ENCODE measurements around the gene PDPN. TPM values are rescaled to one million over a fixed set of nuclear protein-coding genes. Genes with fewer than 3 reads are reported as not detected.
A peak's percentile ranks its signal among the peaks of the same experiment; 100 is the strongest.

Gene PDPN
- total and polyA plus RNA-seq, 4 donors, result 10.6 to 71.2 (median 44.1) TPM

DNA sequence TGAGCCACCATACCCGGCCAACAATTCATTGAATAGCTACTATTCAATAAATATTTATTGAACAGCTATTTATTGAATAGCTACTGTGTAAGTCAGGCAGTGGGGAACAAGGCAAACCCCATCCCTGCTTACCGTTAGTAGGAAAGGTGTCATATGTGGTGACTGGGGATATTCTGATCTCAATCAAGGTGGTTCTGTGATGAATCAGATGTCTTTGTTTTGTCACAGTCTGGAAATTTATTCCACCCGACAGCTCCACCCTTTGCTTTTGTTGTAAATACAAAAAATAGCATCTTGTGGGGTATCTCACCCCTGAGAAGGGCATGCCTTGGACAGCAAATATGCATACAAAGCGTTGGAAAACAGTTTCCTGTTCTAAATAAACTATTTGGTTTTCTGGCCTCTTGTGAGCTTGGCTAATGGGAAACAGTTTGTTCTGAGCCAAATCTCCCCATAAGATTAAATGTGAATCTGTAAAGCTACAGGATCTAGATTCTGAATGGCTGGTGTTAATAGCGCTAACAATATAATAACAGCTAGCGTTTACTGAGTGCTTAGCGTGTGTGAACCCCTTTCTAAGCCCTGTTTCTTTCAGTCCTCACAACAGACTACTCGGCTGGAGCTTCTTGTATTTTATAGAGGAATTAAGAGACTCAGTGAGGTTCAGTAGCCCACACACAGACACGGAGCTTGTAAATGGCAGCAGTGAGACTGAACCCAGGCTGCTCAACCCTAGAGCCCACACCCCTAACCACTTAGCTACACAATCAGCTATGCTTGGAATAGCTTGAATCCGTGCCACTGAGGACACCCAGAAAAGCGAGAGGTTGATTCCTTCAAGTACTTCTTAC is 5.5 kb downstream of the PDPN start:
- Histone ChIP-seq H3K4me3 (no peak overlapping the region), H3K4me1 (ENCODE audit: control insufficient read depth in 5 of 5, insufficient read depth in 5 of 5, low read length in 5 of 5) (peaks cover 2 to 17% (median 5%) of the 10 kb centered on the region in 5 donors), H3K9ac (ENCODE audit: insufficient read depth in 1 of 2, low read length in 2 of 2) (no peak overlapping the region), H3K9me3 (ENCODE audit: control insufficient read depth in 4 of 4, insufficient read depth in 3 of 4, low read length in 3 of 4) (no peaks in the 10 kb centered on the region), H3K27me3 (ENCODE audit: control insufficient read depth in 3 of 3, insufficient read depth in 3 of 3, low read length in 2 of 3) (no peaks in the 10 kb centered on the region), H3K36me3 (ENCODE audit: control insufficient read depth in 4 of 4, insufficient read depth in 4 of 4, low read length in 4 of 4) (peaks cover 0 to 5% (median 0%) of the 10 kb centered on the region in 4 donors), H3K27ac (ENCODE audit: low read depth in 1 of 2, low read length in 1 of 2) (no peak overlapping the region)
- no peak for ATAC-seq (ENCODE audit: insufficient read depth, low FRiP score)
- DNase-seq, result peak in 1 of 3 donors; percentile 53
- WGBS, 2 donors, result 80 to 83% methylated on average over 11 of the region's 11 CpGs
- TF ChIP-seq, protein P1, sequence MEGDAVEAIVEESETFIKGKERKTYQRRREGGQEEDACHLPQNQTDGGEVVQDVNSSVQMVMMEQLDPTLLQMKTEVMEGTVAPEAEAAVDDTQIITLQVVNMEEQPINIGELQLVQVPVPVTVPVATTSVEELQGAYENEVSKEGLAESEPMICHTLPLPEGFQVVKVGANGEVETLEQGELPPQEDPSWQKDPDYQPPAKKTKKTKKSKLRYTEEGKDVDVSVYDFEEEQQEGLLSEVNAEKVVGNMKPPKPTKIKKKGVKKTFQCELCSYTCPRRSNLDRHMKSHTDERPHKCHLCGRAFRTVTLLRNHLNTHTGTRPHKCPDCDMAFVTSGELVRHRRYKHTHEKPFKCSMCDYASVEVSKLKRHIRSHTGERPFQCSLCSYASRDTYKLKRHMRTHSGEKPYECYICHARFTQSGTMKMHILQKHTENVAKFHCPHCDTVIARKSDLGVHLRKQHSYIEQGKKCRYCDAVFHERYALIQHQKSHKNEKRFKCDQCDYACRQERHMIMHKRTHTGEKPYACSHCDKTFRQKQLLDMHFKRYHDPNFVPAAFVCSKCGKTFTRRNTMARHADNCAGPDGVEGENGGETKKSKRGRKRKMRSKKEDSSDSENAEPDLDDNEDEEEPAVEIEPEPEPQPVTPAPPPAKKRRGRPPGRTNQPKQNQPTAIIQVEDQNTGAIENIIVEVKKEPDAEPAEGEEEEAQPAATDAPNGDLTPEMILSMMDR (IDR thresholded peaks at IDR 0.05; ENCODE audit: control extremely low read depth, extremely low read depth), result no peak

GRCh38 chr1:13590486-13590885 is 6.9 kb downstream of the PDPN start:
- no peaks in the 10 kb centered on the region for H3K27me3 ChIP-seq (ENCODE audit: control insufficient read depth in 3 of 3, insufficient read depth in 3 of 3, low read length in 2 of 3)
- 73% methylated on average over 7 of the region's 7 CpGs for WGBS, 2 donors
- no peak overlapping the region for H3K4me3 ChIP-seq
- H3K27ac ChIP-seq (ENCODE audit: low read depth in 1 of 2, low read length in 1 of 2), result peak overlapping the region in 1 of 2 donors; percentile 9
- TF ChIP-seq, protein P1 (IDR thresholded peaks at IDR 0.05; ENCODE audit: control extremely low read depth, extremely low read depth), result no peak
- DNase-seq, result no peak
- no peak for ATAC-seq (ENCODE audit: insufficient read depth, low FRiP score)
- H3K36me3 ChIP-seq (ENCODE audit: control insufficient read depth in 4 of 4, insufficient read depth in 4 of 4, low read length in 4 of 4), result peaks cover 0 to 5% (median 0%) of the 10 kb centered on the region in 4 donors
- H3K9me3 ChIP-seq (ENCODE audit: control insufficient read depth in 4 of 4, insufficient read depth in 3 of 4, low read length in 3 of 4), result no peaks in the 10 kb centered on the region
- H3K9ac ChIP-seq (ENCODE audit: insufficient read depth in 1 of 2, low read length in 2 of 2), result no peak overlapping the region
- peaks cover 2 to 14% (median 5%) of the 10 kb centered on the region in 5 donors for H3K4me1 ChIP-seq (ENCODE audit: control insufficient read depth in 5 of 5, insufficient read depth in 5 of 5, low read length in 5 of 5)

GRCh38 chr1:13593511-13594131 is 10.0 kb downstream of the PDPN start:
- 28 to 39% methylated on average over 10 of the region's 10 CpGs for WGBS, 2 donors
- ATAC-seq (ENCODE audit: insufficient read depth, low FRiP score) (peak; percentile 65), DNase-seq (peak in 2 of 3 donors; percentile 29 to 48)
- Histone ChIP-seq H3K27ac (ENCODE audit: low read depth in 1 of 2, low read length in 1 of 2) (peak overlapping the region; percentile 11 to 82), H3K9ac (ENCODE audit: insufficient read depth in 1 of 2, low read length in 2 of 2) (no peak overlapping the region), H3K27me3 (ENCODE audit: control insufficient read depth in 3 of 3, insufficient read depth in 3 of 3, low read length in 2 of 3) (peaks cover 0 to 2% (median 0%) of the 10 kb centered on the region in 3 donors), H3K4me3 (no peak overlapping the region), H3K4me1 (ENCODE audit: control insufficient read depth in 5 of 5, insufficient read depth in 5 of 5, low read length in 5 of 5) (peaks cover 0 to 17% (median 4%) of the 10 kb centered on the region in 5 donors), H3K9me3 (ENCODE audit: control insufficient read depth in 4 of 4, insufficient read depth in 3 of 4, low read length in 3 of 4) (no peaks in the 10 kb centered on the region), H3K36me3 (ENCODE audit: control insufficient read depth in 4 of 4, insufficient read depth in 4 of 4, low read length in 4 of 4) (peaks cover 0 to 5% (median 0%) of the 10 kb centered on the region in 4 donors)
- TF ChIP-seq, protein P1 (IDR thresholded peaks at IDR 0.05; ENCODE audit: control extremely low read depth, extremely low read depth), result no peak

Data from lung (tissue), 12 donors.